HG03565 (cell line): ENCODE results near the gene CACTIN.
A peak's percentile ranks its signal among the peaks of the same experiment; 100 is the strongest.
"Not testable (repeated sequence)": the region's sequence is repeated elsewhere in the genome, so short reads cannot be mapped to it uniquely, and the experiment has no call there.

Experiments used
- ATAC-seq: cut with Tn5 transposase; IDR thresholded peaks from one replicate; pipeline ENCODE4 v1.9.1; 2021; ENCODE audit warnings: mild to moderate bottlenecking, moderate library complexity; ENCODE audit not compliant: unreplicated experiment

Gene CACTIN

DNA sequence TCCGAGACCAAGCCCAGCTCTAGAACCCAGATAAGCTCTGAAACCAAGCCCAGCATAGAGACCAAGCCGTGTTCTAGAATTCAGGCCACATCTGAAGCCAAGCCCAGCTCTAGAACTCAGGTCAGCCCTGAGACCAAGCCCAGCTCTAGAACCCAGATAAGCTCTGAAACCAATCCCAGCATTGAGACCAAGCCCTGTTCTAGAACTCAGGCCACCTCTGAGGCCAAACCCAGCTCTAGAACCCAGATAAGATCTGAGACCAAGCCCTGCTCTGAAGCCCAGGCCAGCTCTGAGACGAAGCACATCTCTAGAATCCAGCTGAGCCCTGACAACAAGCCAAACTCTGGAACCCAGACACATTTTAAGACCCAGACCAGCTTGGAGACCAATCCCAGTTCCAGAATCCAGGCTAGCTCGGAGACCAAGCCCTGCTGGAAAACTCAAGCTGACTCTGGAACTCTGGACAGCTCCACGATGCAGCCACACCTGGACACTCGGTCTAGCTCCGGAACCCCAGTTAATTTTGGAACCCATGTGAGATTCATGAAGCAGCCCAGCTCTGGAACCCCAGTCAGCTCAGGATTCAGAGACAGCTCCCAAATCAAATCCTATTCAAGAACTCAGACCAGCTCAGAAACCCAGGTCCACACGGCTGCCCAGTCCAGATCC lies 35.5 kb downstream of the CACTIN start:
- no peak for ATAC-seq

DNA sequence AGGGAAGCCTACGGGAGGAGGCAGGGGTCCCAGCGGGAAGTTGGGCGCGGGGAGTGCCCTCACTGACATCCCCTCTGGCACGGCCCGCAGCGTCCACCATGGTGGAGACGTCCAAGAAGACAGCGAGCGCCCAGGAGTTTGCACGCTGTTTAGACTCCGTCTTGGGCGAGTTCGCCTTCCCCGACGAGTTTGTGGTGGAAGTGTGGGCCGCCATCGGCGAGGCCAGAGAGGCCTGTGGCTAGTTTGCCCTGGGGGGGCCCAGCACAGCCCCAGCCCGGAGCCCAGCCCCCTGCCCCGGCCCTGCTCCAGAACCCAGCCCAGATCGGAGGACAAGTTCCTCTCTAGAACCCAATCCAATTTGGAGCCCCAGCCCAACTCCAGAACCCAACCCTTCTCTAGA lies 36.6 kb downstream of the CACTIN start:
- no peak for ATAC-seq

DNA sequence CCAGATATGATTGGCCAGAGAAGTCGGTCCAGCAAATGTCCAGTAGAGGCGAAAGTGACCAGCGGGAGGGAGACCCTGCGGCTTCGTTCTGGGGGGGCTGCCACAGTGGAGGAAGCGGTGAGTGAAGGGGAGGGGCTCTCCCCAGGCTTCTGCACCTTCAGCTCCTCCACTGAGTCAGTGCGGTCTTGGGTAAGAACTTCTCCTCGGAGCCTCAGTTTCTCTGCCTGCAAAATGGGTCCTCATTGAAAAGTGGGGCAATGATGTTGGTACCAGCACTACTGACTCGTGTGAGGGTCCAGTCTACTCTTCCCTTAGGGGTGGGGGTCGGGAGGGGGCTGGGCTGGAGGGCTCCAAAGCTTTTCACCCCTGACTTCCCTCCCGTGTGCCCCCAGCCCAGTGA lies 37.2 kb downstream of the CACTIN start:
- ATAC-seq, result no peak

DNA sequence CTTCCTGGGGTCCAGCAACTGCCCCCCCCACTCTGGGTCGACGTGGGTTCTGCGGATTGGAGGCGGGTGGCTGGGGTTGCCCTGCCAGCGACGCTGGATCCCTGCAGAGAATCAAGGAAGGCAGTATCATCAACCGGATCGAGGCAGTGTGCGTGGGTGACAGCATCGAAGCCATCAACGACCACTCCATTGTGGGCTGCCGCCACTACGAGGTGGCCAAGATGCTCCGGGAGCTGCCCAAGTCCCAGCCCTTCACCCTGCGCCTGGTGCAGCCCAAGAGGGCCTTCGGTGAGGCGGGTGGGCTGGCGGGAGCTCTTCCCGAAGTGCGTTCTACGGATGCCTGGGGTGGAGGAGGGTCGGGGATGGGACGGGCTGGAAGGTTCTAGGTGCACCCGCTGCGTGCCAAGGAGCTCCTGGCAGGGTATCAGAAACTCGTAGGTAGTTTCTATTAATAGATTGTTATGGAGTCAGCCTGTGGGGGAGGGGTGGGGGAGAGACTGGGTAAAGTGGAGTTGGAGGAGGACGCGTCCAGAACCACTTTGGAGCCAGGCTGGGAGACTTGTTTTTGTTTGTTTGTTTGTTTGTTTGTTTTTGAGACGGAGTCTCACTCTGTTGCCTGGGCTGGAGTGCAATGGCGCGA lies 39.8 kb downstream of the CACTIN start:
- ATAC-seq, result no peak

DNA sequence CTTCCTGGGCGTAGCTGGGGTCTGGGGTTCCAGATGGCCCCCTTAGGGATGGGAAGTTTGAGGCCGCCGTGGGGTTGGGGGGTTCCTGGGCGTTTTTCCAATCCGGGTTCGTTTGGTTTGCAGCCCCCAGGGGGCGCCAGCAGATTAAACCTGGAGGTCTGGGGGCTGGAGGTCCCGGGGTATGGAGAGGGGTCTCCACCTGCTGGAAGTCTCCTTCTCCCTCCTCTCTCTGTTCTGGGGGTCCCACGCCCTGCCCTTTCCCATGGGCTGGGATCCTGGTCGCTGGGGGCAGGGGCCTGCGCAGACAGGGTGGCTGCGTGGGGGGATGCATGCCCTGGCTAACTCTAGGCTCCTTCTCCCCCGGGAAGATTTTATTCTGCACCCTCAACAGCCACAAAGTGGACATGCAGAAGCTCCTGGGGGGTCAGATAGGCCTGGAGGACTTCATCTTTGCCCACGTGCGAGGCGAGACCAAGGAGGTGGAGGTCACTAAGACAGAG lies 40.4 kb downstream of the CACTIN start:
- no peak for ATAC-seq

DNA sequence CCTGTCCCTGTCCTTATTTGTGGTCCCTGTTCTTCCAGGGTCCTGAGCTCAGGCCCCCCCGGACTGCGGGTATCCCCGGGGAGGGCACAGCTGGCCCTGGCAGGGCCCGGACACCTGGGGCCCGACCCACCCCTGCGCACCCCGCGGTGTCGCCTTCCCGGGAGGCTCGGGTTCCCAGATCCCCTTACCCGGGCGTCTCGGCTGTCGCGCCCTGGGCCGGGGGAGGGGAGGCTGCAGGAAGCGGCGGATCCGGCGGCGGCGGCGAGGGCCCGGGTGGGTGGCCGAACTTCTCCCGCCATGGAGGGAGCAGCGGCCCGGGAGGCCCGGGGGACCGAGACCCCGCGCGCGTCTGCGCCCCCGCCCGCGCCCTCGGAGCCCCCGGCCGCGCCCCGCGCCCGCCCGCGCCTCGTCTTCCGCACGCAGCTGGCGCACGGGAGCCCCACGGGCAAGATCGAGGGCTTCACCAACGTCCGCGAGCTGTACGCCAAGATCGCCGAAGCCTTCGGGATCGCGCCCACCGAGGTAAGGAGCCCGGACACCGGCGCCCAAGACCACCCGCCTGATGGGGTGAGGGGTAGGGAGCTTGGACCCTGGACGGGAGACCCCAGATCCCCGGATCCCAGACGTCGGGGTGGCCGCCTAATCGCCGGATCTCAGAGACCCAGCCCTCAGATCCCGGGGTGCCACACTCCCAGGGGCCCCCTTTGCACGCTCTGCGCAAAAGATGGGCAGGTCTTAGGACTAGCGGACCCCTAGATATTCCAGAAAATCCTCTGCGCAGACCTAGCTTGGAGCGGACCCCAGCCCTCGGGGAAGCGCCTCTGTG lies 41.1 kb downstream of the CACTIN start, which contains the start of gene GIPC3:
GIPC3 (plus strand) TSS at position 178 of the 826 bp plus-strand sequence; CDS start at position 298, 120 bp downstream.
- no peak for ATAC-seq

DNA sequence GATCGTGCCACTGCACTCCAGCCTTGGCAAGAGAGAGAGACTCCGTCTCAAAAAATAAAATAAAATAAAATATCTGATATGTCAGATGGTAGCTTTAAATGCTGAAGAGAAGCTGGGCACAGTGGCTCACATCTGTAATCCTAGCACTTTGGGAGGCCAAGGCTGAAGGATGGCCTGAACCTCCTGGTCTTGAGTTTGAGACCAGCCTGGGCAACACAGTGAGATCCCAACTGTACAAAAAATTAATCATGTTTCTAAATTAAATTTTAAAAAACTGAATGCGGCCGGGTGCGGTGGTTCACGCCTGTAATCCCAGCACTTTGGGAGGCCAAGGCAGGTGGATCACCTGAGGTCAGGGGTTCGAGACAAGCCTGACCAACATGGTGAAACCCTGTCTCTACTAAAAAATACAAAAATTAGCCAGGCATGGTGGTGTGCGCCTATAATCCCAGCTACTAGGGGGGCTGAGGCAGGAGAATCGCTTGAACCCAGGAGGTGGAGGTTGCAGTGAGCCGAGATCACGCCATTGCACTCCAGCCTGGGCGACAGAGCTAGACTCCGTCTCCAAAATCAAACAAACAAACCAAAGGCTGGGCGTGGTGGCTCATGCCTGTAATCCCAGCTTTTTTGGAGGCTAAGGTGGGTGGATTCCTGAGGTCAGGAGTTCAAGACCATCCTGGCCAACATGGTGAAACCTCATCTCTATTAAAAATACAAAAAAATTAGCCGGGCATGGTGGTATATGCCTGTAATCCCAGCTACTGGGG lies 42.4 kb downstream of the CACTIN start:
- not testable (repeated sequence) for ATAC-seq

DNA sequence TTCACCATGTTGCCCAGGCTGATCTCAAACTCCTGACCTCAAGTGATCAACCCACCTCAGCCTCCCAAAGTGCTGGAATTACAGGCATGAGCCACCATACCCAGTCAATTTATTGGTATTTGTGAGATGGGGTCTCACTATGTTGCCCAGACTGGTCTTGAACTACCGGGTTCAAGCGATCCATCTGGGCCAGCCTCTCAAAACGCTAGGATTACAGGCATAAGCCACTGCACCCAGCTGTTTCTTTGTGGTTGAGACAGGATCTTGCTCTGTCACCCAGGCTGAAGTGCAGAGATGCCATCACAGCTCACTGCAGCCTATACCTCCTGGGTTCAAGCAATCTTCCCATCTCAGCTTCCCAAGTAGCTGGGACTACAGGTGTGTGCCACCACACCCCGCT lies 44.8 kb downstream of the CACTIN start:
- not testable (repeated sequence) for ATAC-seq

DNA sequence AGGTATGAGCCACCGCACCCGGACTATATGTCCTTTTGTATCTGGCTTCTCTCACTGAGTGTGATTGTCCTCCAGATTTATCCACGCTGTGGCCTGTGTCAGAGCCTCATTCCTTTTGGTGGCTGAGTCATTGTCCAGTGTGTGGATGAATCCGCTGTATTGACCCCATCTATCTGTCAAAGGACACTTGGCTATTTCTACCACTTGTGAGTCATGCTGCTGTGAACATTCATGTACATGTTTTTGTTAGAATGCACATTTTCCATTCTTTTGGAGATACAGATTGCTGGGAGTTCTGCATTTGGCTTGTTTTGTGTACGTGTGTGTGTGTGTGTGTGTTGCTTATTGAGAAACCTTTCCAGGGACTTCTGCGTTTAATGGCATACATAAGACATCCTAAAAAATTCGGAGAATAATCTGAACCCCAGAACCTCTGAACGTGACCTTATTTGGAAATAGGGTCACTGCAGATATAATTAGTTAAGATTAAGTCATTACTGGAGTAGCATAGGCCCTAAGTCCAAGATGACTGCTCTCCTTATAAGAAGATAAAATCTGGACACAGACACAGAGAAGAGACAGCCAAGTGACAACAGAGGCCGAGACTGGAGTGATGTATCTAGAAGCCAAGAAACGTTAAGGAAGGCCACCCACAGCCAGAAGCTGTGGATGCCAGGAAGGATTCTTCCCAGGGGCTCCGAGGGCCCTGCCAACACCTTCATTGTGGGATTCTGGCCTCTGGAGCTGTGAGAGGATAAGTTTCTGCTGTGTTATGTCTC lies 46.2 kb downstream of the CACTIN start:
- ATAC-seq, result no peak

DNA sequence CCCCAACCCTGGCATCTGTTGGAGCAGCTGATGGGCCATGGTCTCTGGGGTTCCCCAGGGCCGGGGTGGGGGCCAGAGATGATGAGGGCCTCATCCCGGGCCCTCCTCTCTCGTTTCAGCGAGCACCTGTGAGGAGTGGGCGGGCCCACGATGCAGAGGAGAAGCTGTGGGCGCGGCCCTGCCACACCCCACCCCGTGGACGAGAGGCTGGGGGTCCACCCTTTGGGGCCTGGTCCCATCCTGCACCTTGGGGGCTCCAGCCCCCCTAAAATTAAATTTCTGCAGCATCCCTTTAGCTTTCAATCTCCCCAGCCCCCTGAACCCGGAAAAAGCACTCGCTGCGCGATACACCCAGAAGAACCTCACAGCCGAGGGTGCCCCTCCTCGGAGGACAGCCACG lies 48.2 kb downstream of the CACTIN start:
- no peak for ATAC-seq

DNA sequence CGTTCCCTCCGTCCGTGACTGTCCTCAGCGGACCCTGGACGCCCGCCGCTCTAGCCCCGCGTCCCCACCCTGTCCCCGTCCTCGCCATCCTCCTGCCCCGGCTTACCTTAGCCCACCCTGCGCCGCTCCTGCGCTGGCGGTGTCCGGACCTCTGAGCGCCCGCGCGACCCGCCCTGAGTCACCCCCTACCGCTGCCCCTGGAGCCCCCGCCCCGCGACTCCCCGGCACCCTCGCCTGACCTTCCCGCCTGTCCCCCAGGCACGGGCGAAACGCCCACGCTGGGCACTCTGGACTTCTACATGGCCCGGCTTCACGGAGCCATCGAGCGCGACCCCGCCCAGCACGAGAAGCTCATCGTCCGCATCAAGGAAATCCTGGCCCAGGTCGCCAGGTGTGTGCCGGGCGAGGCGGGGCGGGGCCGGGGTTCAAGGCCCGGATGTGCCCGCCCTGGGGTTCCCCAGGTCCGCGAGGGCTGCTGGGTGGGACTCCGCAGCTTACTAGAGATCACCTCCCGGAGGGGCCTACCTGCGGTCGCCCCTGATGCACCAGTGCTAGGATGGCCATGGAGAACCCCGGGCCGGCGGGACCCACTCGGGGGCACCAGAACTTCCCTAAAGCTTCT lies 48.8 kb downstream of the CACTIN start:
- ATAC-seq, result no peak

DNA sequence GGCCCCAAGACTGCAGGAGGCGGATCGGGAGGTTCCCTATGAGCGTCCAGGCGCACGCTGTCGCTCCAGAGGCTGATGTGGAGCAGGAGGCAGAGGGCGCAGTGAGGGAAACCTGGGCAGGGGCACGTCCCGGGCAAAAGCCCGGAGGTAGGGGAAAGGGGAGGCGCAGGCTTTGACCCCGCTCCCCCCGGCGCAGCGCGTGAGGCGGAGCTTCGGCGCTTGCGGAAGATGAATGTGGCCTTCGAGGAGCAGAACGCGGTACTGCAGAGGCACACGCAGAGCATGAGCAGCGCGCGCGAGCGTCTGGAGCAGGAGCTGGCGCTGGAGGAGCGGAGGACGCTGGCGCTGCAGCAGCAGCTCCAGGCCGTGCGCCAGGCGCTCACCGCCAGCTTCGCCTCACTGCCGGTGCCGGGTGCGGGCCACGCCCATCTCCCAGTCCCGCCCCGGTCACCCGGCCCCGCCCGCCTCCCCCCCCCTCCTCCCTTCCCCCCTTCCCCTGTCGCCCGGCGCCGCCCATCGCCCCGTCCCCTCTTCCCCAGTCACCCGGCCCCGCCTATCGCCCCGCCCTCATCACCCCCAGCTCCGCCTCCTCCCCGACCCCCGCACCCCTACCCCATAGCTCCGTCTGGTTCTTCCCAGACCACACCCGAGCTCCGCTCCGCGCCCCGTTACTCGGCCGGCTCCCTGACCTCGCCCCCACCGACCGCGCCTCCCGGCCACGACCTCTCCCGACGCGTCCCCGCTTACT lies 49.7 kb downstream of the CACTIN start:
- ATAC-seq, result no peak

DNA sequence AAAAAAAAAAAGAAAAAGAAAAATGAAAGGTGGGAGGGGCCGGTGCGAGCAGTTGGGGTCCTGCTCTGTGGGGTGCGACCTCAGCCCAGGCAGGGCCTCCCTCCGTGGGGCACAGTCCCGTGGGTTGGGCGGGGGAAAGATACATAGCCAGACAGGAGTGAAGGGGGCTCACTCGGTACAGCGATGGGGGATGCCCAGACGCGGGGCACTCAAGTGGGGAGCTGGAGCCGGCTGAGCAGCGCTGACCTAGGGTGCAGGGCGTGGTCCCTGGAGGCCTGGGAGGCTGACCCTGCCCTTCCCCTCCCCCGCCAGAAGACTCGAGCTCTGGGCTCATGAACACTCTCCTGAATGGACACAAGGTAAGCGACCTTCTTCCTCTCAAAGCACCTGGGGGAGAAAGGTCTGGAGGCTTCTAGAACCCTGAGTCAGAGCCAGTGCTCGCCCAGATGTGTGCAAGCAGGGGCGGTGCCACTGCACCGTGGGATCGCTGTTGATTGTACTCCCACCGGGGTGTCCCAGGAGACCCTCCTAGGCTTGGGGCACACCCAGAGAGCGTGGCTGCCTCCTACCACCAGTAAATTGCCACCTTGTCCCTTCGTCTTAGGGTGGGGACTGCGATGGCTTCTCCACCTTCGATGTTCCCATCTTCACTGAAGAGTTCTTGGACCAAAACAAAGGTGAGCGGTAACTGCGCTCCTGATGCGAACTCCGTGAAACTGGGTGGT lies 50.5 kb downstream of the CACTIN start:
- ATAC-seq, result no peak

DNA sequence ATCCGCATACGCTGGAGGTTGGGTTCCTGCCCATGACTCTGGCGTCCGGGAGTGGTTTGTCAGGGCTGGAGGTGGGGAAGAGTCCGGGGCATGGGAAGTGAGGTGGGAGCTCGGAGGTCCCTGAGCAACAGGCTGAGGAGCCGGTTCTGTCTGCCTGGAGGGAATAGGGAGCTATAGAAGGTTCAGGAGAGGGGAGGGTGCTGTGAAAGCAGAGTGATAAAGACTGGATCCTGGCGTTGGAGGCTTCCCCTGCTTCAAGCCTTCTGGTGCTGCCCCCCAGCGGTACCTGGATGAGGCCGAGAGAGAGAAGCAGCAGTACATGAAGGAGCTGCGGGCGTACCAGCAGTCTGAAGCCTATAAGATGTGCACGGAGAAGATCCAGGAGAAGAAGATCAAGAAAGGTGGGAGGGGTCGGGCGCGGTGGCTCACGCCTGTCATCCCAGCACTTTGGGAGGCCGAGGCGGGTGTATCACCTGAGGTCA lies 51.3 kb downstream of the CACTIN start:
- ATAC-seq, result no peak

DNA sequence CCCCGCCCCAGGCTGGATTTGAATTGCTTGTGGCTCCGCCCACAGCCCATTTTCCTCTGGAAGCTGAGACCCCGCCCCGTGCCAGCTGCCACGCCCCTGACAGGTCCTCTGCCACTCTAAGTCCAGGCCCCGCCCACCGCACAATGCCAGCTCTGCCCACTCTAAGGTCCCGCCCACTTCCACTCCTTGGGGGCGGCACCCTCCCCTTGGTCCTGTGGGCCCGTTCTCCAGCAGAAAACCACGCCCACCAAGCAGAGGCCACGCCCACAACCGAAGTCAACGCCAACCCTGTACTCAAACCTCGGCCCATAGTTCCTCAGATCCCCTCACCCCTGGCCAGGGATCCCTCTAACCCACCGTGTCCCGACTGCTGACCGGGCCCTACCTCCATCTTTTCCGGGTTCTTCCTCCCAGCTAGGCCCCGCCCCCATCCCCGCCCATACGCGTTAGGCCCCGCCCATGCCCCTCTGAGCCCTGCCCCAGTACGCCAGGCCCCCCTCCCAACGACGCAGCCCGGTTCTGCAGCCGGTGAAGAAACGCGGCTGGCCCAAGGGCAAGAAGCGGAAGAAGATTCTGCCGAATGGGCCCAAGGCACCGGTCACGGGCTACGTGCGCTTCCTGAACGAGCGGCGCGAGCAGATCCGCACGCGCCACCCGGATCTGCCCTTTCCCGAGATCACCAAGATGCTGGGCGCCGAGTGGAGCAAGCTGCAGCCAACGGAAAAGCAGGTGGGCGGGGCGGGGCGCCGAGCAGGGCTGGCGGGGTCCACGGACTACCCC lies 52.5 kb downstream of the CACTIN start:
- no peak for ATAC-seq

DNA sequence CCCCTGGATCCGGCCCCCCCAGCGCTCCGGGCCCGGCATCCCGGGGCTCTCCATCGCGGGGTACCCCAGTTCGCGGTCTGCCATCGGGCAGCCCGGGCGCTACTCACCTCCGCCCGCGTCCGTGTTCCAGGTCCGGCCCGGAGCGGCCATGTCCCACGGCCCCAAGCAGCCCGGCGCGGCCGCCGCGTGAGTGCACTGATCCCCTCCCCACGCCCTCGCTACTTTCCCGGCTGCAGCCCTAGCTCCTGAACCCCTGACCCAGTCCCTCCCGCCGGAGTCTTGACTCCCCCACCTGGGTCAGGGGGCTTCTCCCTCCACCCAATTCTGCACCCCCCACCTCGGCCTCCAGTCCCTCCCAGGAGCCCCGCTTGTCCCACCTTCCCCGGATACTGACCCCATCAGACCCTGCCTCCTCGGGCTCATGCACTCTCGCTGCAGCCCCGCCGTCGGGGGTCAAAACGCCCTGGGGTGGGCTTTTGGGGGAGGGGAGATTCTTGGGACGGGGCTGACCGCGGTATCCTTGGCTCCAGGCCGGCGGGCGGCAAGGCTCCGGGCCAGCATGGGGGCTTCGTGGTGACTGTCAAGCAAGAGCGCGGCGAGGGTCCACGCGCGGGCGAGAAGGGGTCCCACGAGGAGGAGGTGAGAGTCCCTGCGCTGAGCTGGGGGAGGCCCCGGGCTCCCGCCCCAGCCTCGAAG lies 53.3 kb downstream of the CACTIN start:
- ATAC-seq, result peak; percentile 5

DNA sequence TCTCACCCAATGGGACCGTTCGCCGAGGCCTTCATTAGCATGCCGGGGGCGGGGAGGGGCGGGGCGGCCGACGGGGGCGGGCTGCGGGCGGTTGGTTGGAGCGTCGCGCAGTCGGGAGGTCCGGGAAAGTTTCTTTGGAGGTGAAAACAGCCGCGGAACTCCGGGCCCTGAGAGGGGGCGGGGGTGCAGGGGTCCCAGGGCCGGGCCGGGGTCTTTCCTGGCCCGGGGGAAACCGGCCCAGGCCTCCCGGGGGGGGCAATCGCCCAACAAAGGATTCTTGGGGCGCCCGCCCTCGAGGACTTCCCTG lies 53.8 kb downstream of the CACTIN start, which contains the start of gene HMG20B:
HMG20B (plus strand) TSS at position 90 of the 307 bp plus-strand sequence. CDS start 366 bp downstream, outside the sequence.
- ATAC-seq, result no peak
